Aorta (tissue), 5 donors: ENCODE results near the gene C1orf56. TPM values are rescaled to one million over a fixed set of nuclear protein-coding genes. Genes with fewer than 3 reads are reported as not detected.
"Not testable (repeated sequence)": the region's sequence is repeated elsewhere in the genome, so short reads cannot be mapped to it uniquely, and the experiment has no call there.

Source experiments
- ATAC-seq: fragments of 200-7000 bp; cut with Tn5 transposase; one replicate; pipeline ENCODE4 v1.9.1; 2022; ENCODE audit warnings: moderate library complexity; ENCODE audit not compliant: low FRiP score
- DNase-seq, 2 donors: peaks; one replicate each; pipeline ENCODE4 v3.0.0-alpha.2; 2020
- H3K27ac ChIP-seq, 2 donors: one replicate each; pipeline ENCODE4 v1.5.1; 2013; ENCODE audit warnings: low read length in 2 of 2, mild to moderate bottlenecking in 2 of 2, moderate library complexity in 2 of 2, control low read depth in 1 of 2, inconsistent platforms in 1 of 2, low read depth in 1 of 2
- H3K27me3 ChIP-seq, 2 donors: one replicate each; pipeline ENCODE4 v1.6.1; 2013; ENCODE audit warnings: control low read depth in 1 of 2, low read length in 1 of 2, mild to moderate bottlenecking in 1 of 2, moderate library complexity in 1 of 2; ENCODE audit not compliant: insufficient read depth in 2 of 2, control insufficient read depth in 1 of 2
- H3K36me3 ChIP-seq, 2 donors: one replicate each; pipeline ENCODE4 v1.6.1; 2013; ENCODE audit warnings: control low read depth in 1 of 2, low read length in 1 of 2, mild to moderate bottlenecking in 1 of 2; ENCODE audit not compliant: insufficient read depth in 2 of 2, control insufficient read depth in 1 of 2
- H3K4me1 ChIP-seq, 2 donors: one replicate each; pipeline ENCODE4 v1.6.1; 2013; ENCODE audit warnings: low read length in 2 of 2, control low read depth in 1 of 2, mild to moderate bottlenecking in 1 of 2, moderate library complexity in 1 of 2; ENCODE audit not compliant: insufficient read depth in 2 of 2, control insufficient read depth in 1 of 2
- H3K4me3 ChIP-seq, 2 donors: one replicate each; pipeline ENCODE4 v1.5.1; 2013; ENCODE audit warnings: low read length in 2 of 2, control low read depth in 1 of 2, mild to moderate bottlenecking in 1 of 2
- H3K9me3 ChIP-seq: one replicate; pipeline ENCODE4 v1.6.1; 2013; ENCODE audit warnings: mild to moderate bottlenecking, low read length; ENCODE audit not compliant: control insufficient read depth
- WGBS, 2 donors: extraction: QIAGEN DNeasy Blood & Tissue Kit; methylation state at CpG; one replicate each; pipeline ENCODE4 v1.1.7; 2013; 5-methylcytosine and 5-hydroxymethylcytosine counted together
- intact Hi-C, 2 donors: fragments of 100-400 bp; cut with DNase I; formaldehyde crosslinking; loops; one replicate each; pipeline versions ENCODE4 v1.14.2 to v1.15.0; 2022
- polyA plus RNA-seq, 2 donors: library from polyadenylated mRNA; stranded (reverse); fragments of 200-250 nt; gene quantifications; one replicate each; pipeline ENCODE4 v1.2.3, GENCODE V29; 2013
- total RNA-seq, 2 donors: library from RNA; stranded (reverse); fragmentation: NEBNext Ultra II Directional; extraction: Animal tissue kit (Norgen Biotek cat#: 25700); gene quantifications; one replicate each; pipeline ENCODE4 v1.2.1, GENCODE V29; 2021
- donor health status: healthy with polysubstance abuse.
- donor health status: Bipolar disorder and iron deficiency.
- donor health status: DM: no; HTN: no; CAD: no.
- donor health status: DM: no; HTN: no; CAD: no.
- donor health status: DM: yes; HTN: yes; CAD: no.

C1orf56 gene
- total and polyA plus RNA-seq, 4 donors = 1.8 to 3.8 (median 2.8) TPM

DNA sequence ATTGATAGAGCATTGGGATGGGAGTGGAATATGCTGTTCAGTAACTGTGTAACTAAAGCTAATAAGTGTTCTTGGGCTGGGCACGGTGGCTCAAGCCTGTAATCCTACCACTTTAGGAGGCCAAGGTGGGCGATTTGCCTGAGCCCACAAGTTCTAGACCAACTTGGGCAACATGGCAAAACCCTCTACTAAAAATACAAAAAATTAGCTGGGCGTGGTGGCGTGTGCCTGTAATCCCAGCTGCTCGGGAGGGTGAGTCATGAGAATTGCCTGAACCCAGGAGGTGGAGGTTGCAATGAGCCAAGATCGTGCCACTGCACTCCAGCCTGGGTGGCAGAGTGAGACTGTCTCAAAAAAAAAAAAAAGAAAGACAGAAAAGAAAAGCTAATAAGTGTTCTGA is 49.9 kb downstream of the C1orf56 start:
- ATAC-seq = not testable (repeated sequence)

GRCh38 chr1:151098126-151098525 is 50.6 kb downstream of the C1orf56 start:
- intact Hi-C loops = loop anchor here (2.0 to 5.0 kb wide), 2 partner anchors 59 kb away; partner anchors contain the start of gene TNFAIP8L2 (in 2 of the 2)
- no peaks in the 10 kb centered on the region for H3K36me3 ChIP-seq
- no peaks in the 10 kb centered on the region for H3K9me3 ChIP-seq
- ATAC-seq (no peak), DNase-seq (no peak)
- H3K4me3 ChIP-seq = no peak overlapping the region
- no peaks in the 10 kb centered on the region for H3K27me3 ChIP-seq
- WGBS, 2 donors = 92 to 97% methylated on average over 1 of the region's 1 CpG
- H3K4me1 ChIP-seq = no peaks in the 10 kb centered on the region
- H3K27ac ChIP-seq = no peak overlapping the region

More for the DNA sequence above, 49.9 kb downstream of the C1orf56 start:
- H3K27me3 ChIP-seq, H3K4me1 ChIP-seq, H3K36me3 ChIP-seq, H3K9me3 ChIP-seq, H3K4me3 ChIP-seq, H3K27ac ChIP-seq: not testable (repeated sequence)
- intact Hi-C loops = loop anchor here in 1 of 2 donors (5.0 kb wide), 1 partner anchor 60 kb away; the partner anchor contains the start of gene TNFAIP8L2
- 85 to 90% methylated on average over 6 of the region's 6 CpGs for WGBS, 2 donors
- peak in 1 of 2 donors; percentile 21 for DNase-seq

Other genes starting within 250 kb of the C1orf56 start
- 100 to 1,000 TPM in 1 of 2 donors, 10 to 100 TPM in 1; 50.0 to 107 TPM for gene CTSK, start 239.5 kb upstream of the C1orf56 start, total RNA-seq
- gene CTSK, start 239.5 kb upstream of the C1orf56 start, polyA plus RNA-seq = 100 to 1,000 TPM in 1 of 2 donors, 10 to 100 TPM in 1; 75.0 to 115 TPM
- gene ARNT, start 171.2 kb upstream of the C1orf56 start, total RNA-seq = 10 to 100 TPM; 60.1 to 74.0 TPM
- gene ARNT, start 171.2 kb upstream of the C1orf56 start, polyA plus RNA-seq = 10 to 100 TPM; 20.3 to 20.8 TPM
- not detected for gene CTXND2, start 160.6 kb upstream of the C1orf56 start, total RNA-seq
- not detected for gene CTXND2, start 160.6 kb upstream of the C1orf56 start, polyA plus RNA-seq
- 10 to 100 TPM; 33.5 to 56.2 TPM for gene SETDB1, start 121.4 kb upstream of the C1orf56 start, total RNA-seq
- 10 to 100 TPM; 14.9 to 27.5 TPM for gene SETDB1, start 121.4 kb upstream of the C1orf56 start, polyA plus RNA-seq
- gene CERS2, start 72.9 kb upstream of the C1orf56 start, total RNA-seq = 100 to 1,000 TPM; 140 to 141 TPM
- gene CERS2, start 72.9 kb upstream of the C1orf56 start, polyA plus RNA-seq = 100 to 1,000 TPM; 106 to 133 TPM
- gene ANXA9, start 65.5 kb upstream of the C1orf56 start, total RNA-seq = not detected
- under 1 TPM in 1 of 2 donors, not detected in 1; 0.15 TPM for gene ANXA9, start 65.5 kb upstream of the C1orf56 start, polyA plus RNA-seq
- 10 to 100 TPM; 20.1 to 26.0 TPM for gene MINDY1, start 40.8 kb upstream of the C1orf56 start, total RNA-seq
- gene MINDY1, start 40.8 kb upstream of the C1orf56 start, polyA plus RNA-seq = 10 to 100 TPM in 1 of 2 donors, 1 to 10 TPM in 1; 8.9 to 17.7 TPM
- gene PRUNE1, start 39.3 kb upstream of the C1orf56 start, total RNA-seq = 10 to 100 TPM; 14.8 TPM
- gene PRUNE1, start 39.3 kb upstream of the C1orf56 start, polyA plus RNA-seq = 10 to 100 TPM; 10.5 to 16.8 TPM
- gene BNIPL, start 11.2 kb upstream of the C1orf56 start, total RNA-seq = under 1 TPM; 0.29 to 0.54 TPM
- gene BNIPL, start 11.2 kb upstream of the C1orf56 start, polyA plus RNA-seq = under 1 TPM in 1 of 2 donors, not detected in 1; 0.38 TPM
- gene CDC42SE1, start 11.9 kb downstream of the C1orf56 start, total RNA-seq = 100 to 1,000 TPM; 102 TPM
- gene CDC42SE1, start 11.9 kb downstream of the C1orf56 start, polyA plus RNA-seq = 10 to 100 TPM; 30.1 to 82.4 TPM
- gene MLLT11, start 12.6 kb downstream of the C1orf56 start, total RNA-seq = 1 to 10 TPM; 2.4 to 2.5 TPM
- gene MLLT11, start 12.6 kb downstream of the C1orf56 start, polyA plus RNA-seq = 1 to 10 TPM; 4.3 to 6.9 TPM
- 10 to 100 TPM; 16.0 to 22.2 TPM for gene GABPB2, start 23.0 kb downstream of the C1orf56 start, total RNA-seq
- 10 to 100 TPM in 1 of 2 donors, 1 to 10 TPM in 1; 6.9 to 15.0 TPM for gene GABPB2, start 23.0 kb downstream of the C1orf56 start, polyA plus RNA-seq
- 10 to 100 TPM in 1 of 2 donors, 1 to 10 TPM in 1; 8.1 to 25.2 TPM for gene SEMA6C, start 98.9 kb downstream of the C1orf56 start, total RNA-seq
- 10 to 100 TPM in 1 of 2 donors, 1 to 10 TPM in 1; 2.5 to 28.8 TPM for gene SEMA6C, start 98.9 kb downstream of the C1orf56 start, polyA plus RNA-seq
- 1 to 10 TPM; 4.1 TPM for gene TNFAIP8L2, start 108.9 kb downstream of the C1orf56 start, total RNA-seq
- gene TNFAIP8L2, start 108.9 kb downstream of the C1orf56 start, polyA plus RNA-seq = 1 to 10 TPM; 4.1 to 7.1 TPM
- gene LYSMD1, start 118.2 kb downstream of the C1orf56 start, total RNA-seq = 1 to 10 TPM; 7.3 to 9.6 TPM
- 1 to 10 TPM; 4.4 to 7.5 TPM for gene LYSMD1, start 118.2 kb downstream of the C1orf56 start, polyA plus RNA-seq
- 10 to 100 TPM; 27.3 to 33.8 TPM for gene SCNM1, start 118.4 kb downstream of the C1orf56 start, total RNA-seq
- 10 to 100 TPM; 39.3 to 58.4 TPM for gene SCNM1, start 118.4 kb downstream of the C1orf56 start, polyA plus RNA-seq
- under 1 TPM in 1 of 2 donors, not detected in 1; 0.78 TPM for gene TMOD4, start 128.2 kb downstream of the C1orf56 start, total RNA-seq
- under 1 TPM in 1 of 2 donors, not detected in 1; 0.69 TPM for gene TMOD4, start 128.2 kb downstream of the C1orf56 start, polyA plus RNA-seq
- gene VPS72, start 142.4 kb downstream of the C1orf56 start, total RNA-seq = 10 to 100 TPM; 37.1 to 40.8 TPM
- 10 to 100 TPM; 26.7 to 28.7 TPM for gene VPS72, start 142.4 kb downstream of the C1orf56 start, polyA plus RNA-seq
- gene PIP5K1A, start 150.8 kb downstream of the C1orf56 start, total RNA-seq = 10 to 100 TPM; 64.0 to 67.6 TPM
- gene PIP5K1A, start 150.8 kb downstream of the C1orf56 start, polyA plus RNA-seq = 10 to 100 TPM; 16.5 to 22.7 TPM
- gene PSMD4, start 207.0 kb downstream of the C1orf56 start, total RNA-seq = 100 to 1,000 TPM; 115 to 118 TPM
- gene PSMD4, start 207.0 kb downstream of the C1orf56 start, polyA plus RNA-seq = 100 to 1,000 TPM; 144 to 162 TPM
- gene ZNF687, start 234.5 kb downstream of the C1orf56 start, total RNA-seq = 10 to 100 TPM; 18.4 to 24.0 TPM
- 1 to 10 TPM; 7.7 to 9.6 TPM for gene ZNF687, start 234.5 kb downstream of the C1orf56 start, polyA plus RNA-seq